ENCODE results near the gene CDAN1. TPM values are rescaled to one million over a fixed set of nuclear protein-coding genes. Genes with fewer than 3 reads are reported as not detected.

The CDAN1 gene
- total RNA-seq, 3 donors from 2014 or later (not counting 1 experiment from before 2014, with no cell fraction given), result 18.1 to 36.9 (median 34.9) TPM

DNA sequence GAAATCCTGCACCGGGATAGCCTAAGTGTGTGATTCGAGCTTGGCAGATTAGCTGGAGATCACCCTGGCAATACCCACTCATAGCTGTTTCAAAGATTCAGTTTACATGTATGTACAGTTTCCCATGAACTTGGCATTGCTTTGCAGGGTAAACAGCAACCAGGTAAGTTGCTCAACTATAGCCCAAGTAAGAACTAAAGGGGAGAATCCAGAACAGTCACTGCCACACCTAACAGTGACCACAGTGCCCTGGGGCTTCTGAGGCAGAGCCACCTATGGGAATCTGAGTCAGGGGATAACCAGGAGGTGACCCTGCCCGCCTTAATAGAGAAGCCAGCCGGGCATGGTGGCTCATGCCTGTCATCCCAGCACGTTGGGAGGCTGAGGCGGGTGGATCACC lies 15.9 kb downstream of the CDAN1 start:
- TF ChIP-seq, protein P1, sequence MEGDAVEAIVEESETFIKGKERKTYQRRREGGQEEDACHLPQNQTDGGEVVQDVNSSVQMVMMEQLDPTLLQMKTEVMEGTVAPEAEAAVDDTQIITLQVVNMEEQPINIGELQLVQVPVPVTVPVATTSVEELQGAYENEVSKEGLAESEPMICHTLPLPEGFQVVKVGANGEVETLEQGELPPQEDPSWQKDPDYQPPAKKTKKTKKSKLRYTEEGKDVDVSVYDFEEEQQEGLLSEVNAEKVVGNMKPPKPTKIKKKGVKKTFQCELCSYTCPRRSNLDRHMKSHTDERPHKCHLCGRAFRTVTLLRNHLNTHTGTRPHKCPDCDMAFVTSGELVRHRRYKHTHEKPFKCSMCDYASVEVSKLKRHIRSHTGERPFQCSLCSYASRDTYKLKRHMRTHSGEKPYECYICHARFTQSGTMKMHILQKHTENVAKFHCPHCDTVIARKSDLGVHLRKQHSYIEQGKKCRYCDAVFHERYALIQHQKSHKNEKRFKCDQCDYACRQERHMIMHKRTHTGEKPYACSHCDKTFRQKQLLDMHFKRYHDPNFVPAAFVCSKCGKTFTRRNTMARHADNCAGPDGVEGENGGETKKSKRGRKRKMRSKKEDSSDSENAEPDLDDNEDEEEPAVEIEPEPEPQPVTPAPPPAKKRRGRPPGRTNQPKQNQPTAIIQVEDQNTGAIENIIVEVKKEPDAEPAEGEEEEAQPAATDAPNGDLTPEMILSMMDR (IDR thresholded peaks at IDR 0.05), result no peak
- intact Hi-C loops (cut with micrococcal nuclease), result no loop called here
- Mint-ChIP-seq H3K27ac (no peak overlapping the region), H3K27me3 (ENCODE audit: low read depth in 2 of 2) (no peaks in the 10 kb centered on the region), H3K4me3 (no peak overlapping the region), H3K9me3 (no peaks in the 10 kb centered on the region), H3K4me1 (no peaks in the 10 kb centered on the region), H3K36me3 (peaks cover 8% of the 10 kb centered on the region)
- whole genome bisulfite sequencing (ENCODE audit: insufficient coverage), result 95% methylated on average over 6 of the region's 6 CpGs
- Histone ChIP-seq H3K9me3 (ENCODE audit: control insufficient read depth, insufficient read depth, low read length) (no peaks in the 10 kb centered on the region), H3K27me3 (ENCODE audit: control insufficient read depth, insufficient read depth, low read length) (no peaks in the 10 kb centered on the region), H3K4me3 (ENCODE audit: low read length) (no peak overlapping the region), H3K4me1 (ENCODE audit: control insufficient read depth, insufficient read depth, low read length) (no peaks in the 10 kb centered on the region), H3K27ac (ENCODE audit: low read length) (no peak overlapping the region), H3K36me3 (ENCODE audit: control insufficient read depth, insufficient read depth, low read length) (peaks cover 53% of the 10 kb centered on the region)
- ATAC-seq, result no peak
- no peak for DNase-seq

DNA sequence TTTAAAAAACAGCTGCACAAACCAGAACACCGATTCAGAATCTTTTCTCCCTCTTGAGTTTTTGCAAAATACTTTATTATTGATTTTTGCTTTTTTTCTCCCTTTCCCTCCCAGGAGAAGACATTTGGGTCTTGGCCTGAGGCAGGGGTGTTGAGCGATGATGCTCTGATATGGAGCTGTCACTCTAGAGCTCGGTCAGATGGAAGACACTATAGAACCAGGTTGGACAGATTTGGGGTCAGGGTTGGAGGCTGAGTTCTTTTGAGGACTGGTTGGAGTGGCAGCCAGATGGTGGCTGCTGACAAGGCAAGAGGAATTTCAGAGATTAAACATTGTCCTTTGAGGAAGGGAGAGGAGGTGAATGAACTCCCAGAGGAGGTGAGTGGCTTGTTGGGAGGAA lies 16.9 kb downstream of the CDAN1 start:
- no peaks in the 10 kb centered on the region for H3K9me3 Mint-ChIP-seq
- no peak overlapping the region for H3K4me3 Mint-ChIP-seq
- ATAC-seq (no peak), DNase-seq (no peak)
- Histone ChIP-seq H3K4me1 (ENCODE audit: control insufficient read depth, insufficient read depth, low read length) (no peaks in the 10 kb centered on the region), H3K36me3 (ENCODE audit: control insufficient read depth, insufficient read depth, low read length) (peaks cover 46% of the 10 kb centered on the region), H3K27ac (ENCODE audit: low read length) (no peak overlapping the region), H3K9me3 (ENCODE audit: control insufficient read depth, insufficient read depth, low read length) (no peaks in the 10 kb centered on the region), H3K27me3 (ENCODE audit: control insufficient read depth, insufficient read depth, low read length) (no peaks in the 10 kb centered on the region), H3K4me3 (ENCODE audit: low read length) (no peak overlapping the region)
- no peaks in the 10 kb centered on the region for H3K4me1 Mint-ChIP-seq
- H3K36me3 Mint-ChIP-seq, result peaks cover 4% of the 10 kb centered on the region
- no peaks in the 10 kb centered on the region for H3K27me3 Mint-ChIP-seq (ENCODE audit: low read depth in 2 of 2)
- TF ChIP-seq, protein P1 (IDR thresholded peaks at IDR 0.05), result no peak
- intact Hi-C loops (cut with micrococcal nuclease), result no loop called here
- H3K27ac Mint-ChIP-seq, result peak overlapping the region in 1 of 2 donors; percentile 80
- WGBS (ENCODE audit: insufficient coverage), result 96% methylated on average over 3 of the region's 3 CpGs

DNA sequence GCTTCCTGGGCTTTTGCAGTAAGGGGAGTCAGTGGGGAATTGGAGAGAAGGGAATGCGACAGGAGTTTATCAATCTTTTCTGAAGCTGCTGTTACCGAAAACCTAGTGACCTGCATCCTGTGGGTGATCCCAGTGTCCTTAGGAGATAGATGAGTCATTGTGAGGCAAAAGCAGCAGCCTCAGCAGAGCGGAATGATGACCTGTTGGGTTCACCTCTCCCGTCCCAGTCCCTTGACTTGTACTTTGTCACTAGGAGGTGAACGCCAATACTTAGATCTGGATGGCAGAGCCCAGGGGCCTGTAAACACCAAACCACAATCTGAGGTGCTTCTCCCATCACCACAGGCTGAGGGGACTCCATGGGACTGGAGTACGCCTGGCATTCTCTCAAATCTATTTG lies 17.9 kb downstream of the CDAN1 start:
- no peaks in the 10 kb centered on the region for H3K4me1 ChIP-seq (ENCODE audit: control insufficient read depth, insufficient read depth, low read length)
- Mint-ChIP-seq H3K27me3 (ENCODE audit: low read depth in 2 of 2) (no peaks in the 10 kb centered on the region), H3K4me1 (no peaks in the 10 kb centered on the region), H3K4me3 (no peak overlapping the region), H3K27ac (no peak overlapping the region), H3K9me3 (no peaks in the 10 kb centered on the region), H3K36me3 (no peaks in the 10 kb centered on the region)
- no peak overlapping the region for H3K27ac ChIP-seq (ENCODE audit: low read length)
- H3K9me3 ChIP-seq (ENCODE audit: control insufficient read depth, insufficient read depth, low read length), result no peaks in the 10 kb centered on the region
- DNase-seq (no peak), ATAC-seq (no peak)
- no peaks in the 10 kb centered on the region for H3K27me3 ChIP-seq (ENCODE audit: control insufficient read depth, insufficient read depth, low read length)
- intact Hi-C loops (cut with micrococcal nuclease), result no loop called here
- WGBS (ENCODE audit: insufficient coverage), result over 99% methylated on average over 6 of the region's 6 CpGs
- TF ChIP-seq, protein P1 (IDR thresholded peaks at IDR 0.05), result no peak
- H3K36me3 ChIP-seq (ENCODE audit: control insufficient read depth, insufficient read depth, low read length), result peaks cover 36% of the 10 kb centered on the region
- H3K4me3 ChIP-seq (ENCODE audit: low read length), result no peak overlapping the region

DNA sequence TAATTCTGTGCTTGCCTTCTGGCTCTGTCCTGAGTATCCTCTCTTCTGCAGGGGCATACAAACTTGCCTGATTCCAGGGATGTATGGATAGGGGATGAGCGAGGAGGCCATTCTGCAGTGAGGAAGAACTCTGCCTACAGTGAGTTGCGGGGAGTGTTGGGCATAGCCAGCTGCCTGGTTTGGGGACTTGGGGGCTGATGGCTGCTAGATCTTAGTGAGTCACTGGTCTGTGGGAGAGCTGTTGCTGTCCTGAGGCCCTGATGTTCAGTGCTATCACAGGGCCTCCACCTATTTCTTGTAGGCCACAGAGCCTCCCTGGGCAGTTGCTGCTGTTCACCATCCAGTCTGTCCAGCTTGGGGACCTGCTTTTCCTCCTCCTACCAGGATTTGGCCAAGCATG lies 20.3 kb downstream of the CDAN1 start:
- Histone ChIP-seq H3K4me3 (ENCODE audit: low read length) (no peak overlapping the region), H3K27me3 (ENCODE audit: control insufficient read depth, insufficient read depth, low read length) (no peaks in the 10 kb centered on the region), H3K4me1 (ENCODE audit: control insufficient read depth, insufficient read depth, low read length) (no peaks in the 10 kb centered on the region), H3K9me3 (ENCODE audit: control insufficient read depth, insufficient read depth, low read length) (no peaks in the 10 kb centered on the region), H3K36me3 (ENCODE audit: control insufficient read depth, insufficient read depth, low read length) (peaks cover 22% of the 10 kb centered on the region), H3K27ac (ENCODE audit: low read length) (no peak overlapping the region)
- Mint-ChIP-seq H3K4me3 (no peak overlapping the region), H3K27me3 (ENCODE audit: low read depth in 2 of 2) (no peaks in the 10 kb centered on the region), H3K4me1 (no peaks in the 10 kb centered on the region), H3K27ac (no peak overlapping the region), H3K36me3 (no peaks in the 10 kb centered on the region), H3K9me3 (no peaks in the 10 kb centered on the region)
- TF ChIP-seq, protein P1 (IDR thresholded peaks at IDR 0.05), result no peak
- DNase-seq, result no peak
- intact Hi-C loops (cut with micrococcal nuclease), result no loop called here
- WGBS (ENCODE audit: insufficient coverage), result 97% methylated on average over 2 of the region's 2 CpGs
- ATAC-seq, result no peak
